A673 (cell line): ENCODE results near the gene NTSR2. TPM values are rescaled to one million over a fixed set of nuclear protein-coding genes. Genes with fewer than 3 reads are reported as not detected.

Experiments used
- BruUV-seq: library from RNA; stranded (reverse); fragments of 400-500 nt; replicated peaks from 2 replicates; lab custom pipeline; 2021; lab: Mats Ljungman, UMichigan
- CTCF ChIA-PET: fragments of 300-600 bp; sonication (Branson Sonifier 250); formaldehyde crosslinking; loops from one replicate; lab custom pipeline; 2022; ENCODE audit warnings: antibody characterized with exemption; lab: Charles Lee
- POLR2A ChIA-PET: fragments of 300-600 bp; sonication (Branson Sonifier 250); formaldehyde crosslinking; loops from one replicate; lab custom pipeline; 2022; ENCODE audit warnings: antibody characterized with exemption; ENCODE audit not compliant: low non-redundant PET; lab: Charles Lee
- DNase-seq: peaks from one replicate; pipeline ENCODE4 v3.0.0-alpha.2; 2015; ENCODE audit warnings: low spot score
- H3K27ac ChIP-seq: fragments of 200-600 bp; sonication (generic); 2 replicates; pipeline ENCODE4 v1.5.1; 2016; ENCODE audit warnings: mixed run types, low read depth, mild to moderate bottlenecking, mixed read lengths, antibody characterized with exemption, low read length; ENCODE audit not compliant: poor library complexity, severe bottlenecking
- H3K27me3 ChIP-seq: fragments of 200-600 bp; sonication (generic); replicated peaks from 2 replicates; pipeline ENCODE4 v1.6.1; 2017; ENCODE audit warnings: mixed run types, low read depth, mild to moderate bottlenecking, mixed read lengths, antibody characterized with exemption, low read length; ENCODE audit not compliant: insufficient read depth, poor library complexity
- H3K36me3 ChIP-seq: fragments of 200-600 bp; sonication (generic); 2 replicates; pipeline ENCODE4 v1.6.1; 2016; ENCODE audit warnings: mixed run types, mild to moderate bottlenecking, mixed read lengths, antibody characterized with exemption, low read length; ENCODE audit not compliant: insufficient read depth, poor library complexity, severe bottlenecking
- H3K4me1 ChIP-seq: fragments of 200-600 bp; sonication (generic); 2 replicates; pipeline ENCODE4 v1.6.1; 2017; ENCODE audit warnings: mixed run types, mild to moderate bottlenecking, mixed read lengths, antibody characterized with exemption, low read length; ENCODE audit not compliant: insufficient read depth, poor library complexity, severe bottlenecking
- H3K4me3 ChIP-seq: fragments of 200-600 bp; sonication (generic); 2 replicates; pipeline ENCODE4 v1.5.1; 2016; ENCODE audit warnings: low read depth, mixed run types, mild to moderate bottlenecking, mixed read lengths, low read length; ENCODE audit not compliant: poor library complexity, severe bottlenecking
- H3K9me3 ChIP-seq: fragments of 200-600 bp; sonication (generic); 2 replicates; pipeline ENCODE4 v1.6.1; 2016; ENCODE audit warnings: mixed run types, low read depth, mild to moderate bottlenecking, mixed read lengths, antibody characterized with exemption, low read length; ENCODE audit not compliant: poor library complexity, severe bottlenecking
- CTCF ChIP-seq: fragments of 300-800, 200-600 bp; sonication (generic); conservative IDR thresholded peaks from 2 replicates; pipeline ENCODE4 v1.5.1; 2017; ENCODE audit warnings: low read depth, mild to moderate bottlenecking, antibody characterized with exemption, low read length, moderate library complexity, mixed read lengths
- EZH2 ChIP-seq: fragments of 200-600 bp; sonication (generic); IDR thresholded peaks from 2 replicates; pipeline ENCODE4 v1.6.1; 2017; ENCODE audit warnings: borderline replicate concordance, low read depth, mild to moderate bottlenecking, mixed read lengths, antibody characterized with exemption, low read length; ENCODE audit not compliant: poor library complexity, severe bottlenecking
- intact Hi-C: fragments of 100-400 bp; cut with micrococcal nuclease; formaldehyde crosslinking; loops from one replicate; pipeline ENCODE4 v1.10.0; 2022; ENCODE audit not compliant: unreplicated experiment
- total RNA-seq: library from RNA; stranded (reverse); gene quantifications from 2 replicates; pipeline ENCODE4 v1.2.3, GENCODE V29; 2021

Gene NTSR2
- total RNA-seq, 1 experiment from 2014 or later, result not detected

- Histone ChIP-seq H3K27ac (no peak overlapping the region), H3K9me3 (peaks cover 8% of the 10 kb centered on the region), H3K4me1 (no peaks in the 10 kb centered on the region), H3K4me3 (no peak overlapping the region), H3K27me3 (peaks cover 8% of the 10 kb centered on the region), H3K36me3 (no peaks in the 10 kb centered on the region)
- POLR2A ChIA-PET, result no interaction called here
- DNase-seq, result no peak
- TF ChIP-seq EZH2 (no peak), CTCF (no peak)
- intact Hi-C loops, result no loop called here
- CTCF ChIA-PET, result no interaction called here
- no TSS peak for BruUV-seq
These were observed 5.0 kb downstream of the NTSR2 start for GRCh38 chr2:11665028-11665427.

GRCh38 chr2:11663427-11663826 is 6.6 kb downstream of the NTSR2 start:
- ChIA-PET CTCF (no interaction called here), POLR2A (no interaction called here)
- intact Hi-C loops, result no loop called here

GRCh38 chr2:11662882-11663281 is 7.1 kb downstream of the NTSR2 start:
- TF ChIP-seq EZH2 (no peak), CTCF (no peak)
- Histone ChIP-seq H3K4me3 (no peak overlapping the region), H3K27me3 (peaks cover 4% of the 10 kb centered on the region), H3K36me3 (no peaks in the 10 kb centered on the region), H3K9me3 (peaks cover 8% of the 10 kb centered on the region), H3K27ac (no peak overlapping the region), H3K4me1 (no peaks in the 10 kb centered on the region)
- intact Hi-C loops, result no loop called here
- CTCF ChIA-PET, result no interaction called here
- no peak for DNase-seq
- POLR2A ChIA-PET, result no interaction called here
- BruUV-seq, result no TSS peak

More at GRCh38 chr2:11663427-11663826, 6.6 kb downstream of the NTSR2 start:
- Histone ChIP-seq H3K9me3 (peaks cover 8% of the 10 kb centered on the region), H3K36me3 (no peaks in the 10 kb centered on the region), H3K4me3 (no peak overlapping the region), H3K27me3 (peaks cover 6% of the 10 kb centered on the region), H3K27ac (no peak overlapping the region), H3K4me1 (no peaks in the 10 kb centered on the region)
- TF ChIP-seq EZH2 (no peak), CTCF (no peak)
- no TSS peak for BruUV-seq
- DNase-seq, result no peak
